Renal cortex interstitium (tissue), 11 donors: ENCODE measurements around the gene TAS1R1. TPM values are rescaled to one million over a fixed set of nuclear protein-coding genes. Genes with fewer than 3 reads are reported as not detected.

Experiments
- DNase-seq, 11 donors: peaks; one replicate each; pipeline ENCODE4 v3.0.0-alpha.2; 2013; ENCODE audit warnings: low read depth in 9 of 11, low spot score in 4 of 11; ENCODE audit errors: extremely low read depth in 1 of 11
- polyA plus RNA-seq, 3 donors: library from polyadenylated mRNA; unstranded; fragments of 120-200 nt; gene quantifications; one replicate each; pipeline ENCODE4 v1.2.1, GENCODE V29; 2013; ENCODE audit not compliant: insufficient read length in 3 of 3

TAS1R1 gene
- polyA plus RNA-seq, 3 donors = 0.06 to 0.29 TPM; not detected in 1

GRCh38 chr1:6517435-6517851, 37.7 kb upstream of the TAS1R1 start:
- no peak for DNase-seq

GRCh38 chr1:6519491-6519934, 35.6 kb upstream of the TAS1R1 start:
- no peak for DNase-seq

- peak in 8 of 11 donors; percentile 38 to 69 (median 56) for DNase-seq
These were observed 35.0 kb upstream of the TAS1R1 start for GRCh38 chr1:6519935-6520671.

- DNase-seq = no peak
These were observed 33.6 kb upstream of the TAS1R1 start for GRCh38 chr1:6521536-6521935.

GRCh38 chr1:6523566-6523965, 31.5 kb upstream of the TAS1R1 start:
- no peak for DNase-seq

DNA sequence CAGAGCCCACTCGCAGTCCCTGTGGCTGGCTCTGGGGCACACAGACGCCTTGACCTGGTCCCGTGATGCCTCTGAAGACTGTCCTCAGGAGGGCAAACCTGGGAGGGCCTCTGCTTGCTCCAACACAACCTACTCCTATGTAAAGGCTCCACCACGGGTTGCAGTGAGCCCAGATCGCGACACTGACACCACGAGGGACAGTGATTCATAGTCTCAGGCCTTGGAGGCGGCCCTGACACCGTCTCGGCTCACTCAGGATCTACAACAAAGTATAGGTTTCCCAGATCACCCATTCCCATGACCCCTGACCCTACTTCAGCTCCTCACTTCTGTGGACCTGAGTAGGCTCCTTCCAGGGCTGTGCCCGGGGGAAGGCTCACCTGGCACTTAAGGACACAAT, 28.8 kb upstream of the TAS1R1 start:
- no peak for DNase-seq

DNA sequence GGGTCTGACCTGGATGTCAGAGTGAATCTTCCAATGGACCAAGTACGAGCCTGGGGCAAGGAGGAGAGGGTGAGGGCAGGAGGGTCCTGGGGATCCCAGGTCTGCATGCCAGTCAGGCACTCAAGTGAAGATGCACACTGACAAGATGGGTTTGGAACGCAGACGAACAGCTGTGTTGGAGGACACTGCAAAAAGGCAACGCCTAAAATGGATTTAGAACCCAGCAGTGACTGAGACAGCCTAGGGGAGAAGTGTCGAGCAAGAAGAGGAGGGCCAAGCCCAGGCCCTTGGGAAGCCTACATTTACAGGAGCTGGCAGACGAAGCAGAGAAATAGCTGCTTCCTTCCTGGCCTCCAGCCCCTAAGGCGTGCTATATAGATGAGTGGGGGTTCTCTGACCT, 26.6 kb upstream of the TAS1R1 start:
- DNase-seq = no peak

DNA sequence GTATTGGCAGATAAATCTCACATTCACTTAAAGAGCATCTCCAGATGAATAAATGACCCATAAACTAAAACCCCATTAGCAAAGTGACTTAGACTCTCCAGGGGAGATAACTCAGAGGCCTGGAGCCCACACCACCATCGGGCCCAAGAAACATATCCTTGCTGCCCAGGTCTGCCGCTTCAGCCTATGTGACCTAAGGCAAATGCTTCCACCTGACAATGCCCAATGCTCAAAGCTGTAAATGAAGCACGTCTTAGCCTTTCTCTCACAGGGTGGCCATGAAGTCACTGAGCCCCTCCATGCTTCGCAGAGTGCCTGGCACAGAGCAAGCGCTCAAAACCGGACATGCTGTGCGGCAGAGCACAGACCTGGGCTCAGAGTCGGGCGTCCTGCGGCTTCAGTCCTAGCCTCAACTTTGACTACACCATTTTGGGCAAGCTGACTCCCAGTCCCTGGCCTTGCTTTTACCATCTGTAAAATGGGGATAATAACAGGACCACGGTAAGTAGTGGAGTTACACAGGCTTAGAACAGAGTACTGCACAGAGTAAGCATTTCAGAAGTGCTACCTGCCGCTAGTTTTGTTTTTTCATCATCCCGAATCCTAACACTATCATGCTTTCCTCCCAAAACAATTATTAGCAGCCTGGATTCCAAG, 24.5 kb upstream of the TAS1R1 start:
- DNase-seq = no peak

DNA sequence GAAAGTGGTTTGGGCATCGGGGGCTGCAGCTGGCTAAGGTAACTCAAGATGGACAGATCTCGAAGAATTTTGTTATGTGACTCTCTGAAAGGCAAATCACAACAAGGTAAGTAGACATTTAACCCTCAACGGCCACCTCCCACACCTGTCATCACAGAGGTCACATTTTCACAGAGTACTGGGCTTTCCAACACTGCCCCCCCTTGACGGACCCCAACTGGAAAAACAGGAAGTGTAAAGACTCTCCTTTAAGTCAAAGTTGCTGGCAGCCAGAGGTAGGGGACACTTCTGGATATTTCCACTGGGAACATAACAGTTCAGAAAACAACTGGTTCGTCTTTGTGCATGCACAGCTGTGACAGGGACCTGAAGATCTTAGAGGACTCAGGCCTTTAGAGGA, 23.1 kb upstream of the TAS1R1 start:
- DNase-seq = no peak

- no peak for DNase-seq
These were observed 20.8 kb upstream of the TAS1R1 start for GRCh38 chr1:6534248-6534822.

DNA sequence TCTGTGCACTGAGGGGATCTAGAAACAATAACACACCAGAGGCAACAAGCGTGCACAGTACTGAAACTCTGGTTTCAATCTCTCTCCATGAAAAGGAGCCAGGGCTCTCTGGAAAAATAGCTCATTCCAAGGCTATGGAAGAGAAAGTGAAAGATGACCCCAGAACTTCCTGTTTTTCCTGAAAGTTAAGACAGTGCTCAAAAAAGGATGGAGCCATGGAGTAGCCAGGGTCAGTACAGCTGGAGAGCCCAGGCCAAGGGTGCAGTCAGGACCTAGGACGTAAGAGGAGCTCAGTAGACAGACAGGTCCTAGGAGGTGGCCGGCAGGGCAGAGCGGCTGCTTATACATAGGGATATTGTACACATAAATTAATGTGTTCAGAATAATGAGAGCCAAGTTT, 19.9 kb upstream of the TAS1R1 start:
- DNase-seq = no peak

- no peak for DNase-seq
These were observed 18.8 kb upstream of the TAS1R1 start for GRCh38 chr1:6536291-6536690.

GRCh38 chr1:6538956-6539355, 16.2 kb upstream of the TAS1R1 start:
- DNase-seq = no peak

DNA sequence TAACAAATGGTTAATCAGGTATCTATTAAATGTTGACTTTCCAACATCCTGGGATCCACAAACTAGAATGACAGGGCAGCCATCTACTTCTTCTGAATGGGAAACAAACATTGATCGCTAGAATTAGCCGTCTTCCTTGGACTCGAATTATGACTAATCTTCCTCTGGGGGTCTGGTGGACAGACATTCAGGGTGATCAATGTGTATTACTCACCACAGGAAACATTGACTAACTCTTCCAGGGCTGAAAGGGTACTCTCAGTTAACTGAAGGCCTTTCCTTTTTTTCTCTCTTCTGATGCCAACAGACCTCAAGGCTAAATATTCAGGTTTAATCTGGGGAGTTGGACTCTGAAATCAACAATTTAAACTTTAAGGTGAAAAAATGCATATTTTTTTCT, 10.3 kb upstream of the TAS1R1 start:
- DNase-seq = no peak

DNA sequence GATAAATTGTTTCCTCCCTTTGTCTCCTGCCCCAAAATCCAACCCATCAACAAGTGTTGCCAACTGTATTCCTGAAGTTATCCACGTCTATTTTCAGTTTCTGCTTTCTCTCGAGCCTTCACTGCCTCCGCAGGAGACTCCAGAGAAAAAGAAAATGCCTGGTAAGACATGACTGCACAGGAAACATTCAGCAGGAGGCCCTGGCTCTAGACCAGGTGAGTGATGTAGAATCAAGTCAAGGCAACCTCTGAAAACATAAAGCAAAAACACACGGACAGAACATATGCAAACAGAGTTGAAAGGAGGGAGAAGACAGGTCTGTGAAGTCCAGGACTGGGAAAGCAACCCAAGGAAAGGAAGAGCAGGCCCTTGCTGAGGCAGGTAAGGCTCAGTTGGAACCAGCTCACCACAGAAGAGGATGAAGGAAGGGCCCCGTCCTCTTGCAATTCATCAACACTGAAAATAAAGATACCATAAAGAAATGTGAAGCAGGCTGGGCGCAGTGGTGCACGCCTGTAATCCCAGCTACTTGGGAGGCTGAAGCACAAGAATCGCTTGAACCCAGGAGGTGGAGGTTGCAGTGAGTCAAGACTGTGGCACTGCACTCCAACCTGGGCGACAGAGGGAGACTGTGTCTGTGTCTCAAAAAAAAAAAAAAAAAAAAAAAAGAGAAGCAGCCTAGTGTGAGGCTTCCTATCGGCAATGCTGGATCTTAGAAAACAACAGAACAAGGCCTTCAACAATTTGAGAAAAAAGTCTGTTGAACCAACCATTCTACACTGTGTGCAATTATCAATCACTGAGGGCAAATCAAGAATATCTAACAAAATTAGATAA, 9.6 kb upstream of the TAS1R1 start:
- no peak for DNase-seq

DNA sequence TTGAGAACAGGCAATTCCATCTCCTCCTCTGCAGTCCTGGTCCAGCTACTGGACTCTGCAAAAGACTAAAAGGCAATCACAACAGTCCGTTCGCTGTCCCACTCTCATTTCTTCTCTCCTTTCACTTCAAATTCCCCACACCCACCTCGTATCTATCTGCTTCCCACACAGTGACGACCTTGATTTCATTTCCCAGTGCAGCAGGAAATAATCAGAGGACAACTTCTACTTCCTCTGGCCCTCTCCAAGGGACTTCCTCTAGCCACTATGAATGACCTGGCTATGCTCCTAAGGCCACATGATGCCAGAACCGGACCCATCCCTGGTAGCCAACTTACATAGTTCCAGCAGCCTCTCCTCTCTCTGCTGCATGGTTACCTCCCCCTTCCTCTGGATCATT, 8.8 kb upstream of the TAS1R1 start:
- DNase-seq = no peak

- no peak for DNase-seq
These were observed 7.8 kb upstream of the TAS1R1 start for GRCh38 chr1:6547301-6547700.

- peak; percentile 84 to 93 (median 90) for DNase-seq
These were observed 838 bp upstream of the TAS1R1 start, which contains the start of gene NOL9 for GRCh38 chr1:6554031-6554906. TSS of gene NOL9 (minus strand) at chr1:6554513. CDS start at chr1:6554502, 11 bp downstream.

- no peak for DNase-seq
These were observed 2.5 kb downstream of the TAS1R1 start for GRCh38 chr1:6557597-6557996.
